Activated CD8-positive, alpha-beta memory T cell treated with anti-CD3 and anti-CD28 coated beads for 1 hour (primary cell): ENCODE data around the gene ZBTB9.
"Not testable (repeated sequence)": the region's sequence is repeated elsewhere in the genome, so short reads cannot be mapped to it uniquely, and the experiment has no call there.

Experiments used
- DNase-seq, 2 donors: peaks; one replicate each; pipeline ENCODE4 v3.0.0-alpha.2; 2020; ENCODE audit warnings: low read depth in 1 of 2; ENCODE audit errors: extremely low read depth in 1 of 2

The ZBTB9 gene

DNA sequence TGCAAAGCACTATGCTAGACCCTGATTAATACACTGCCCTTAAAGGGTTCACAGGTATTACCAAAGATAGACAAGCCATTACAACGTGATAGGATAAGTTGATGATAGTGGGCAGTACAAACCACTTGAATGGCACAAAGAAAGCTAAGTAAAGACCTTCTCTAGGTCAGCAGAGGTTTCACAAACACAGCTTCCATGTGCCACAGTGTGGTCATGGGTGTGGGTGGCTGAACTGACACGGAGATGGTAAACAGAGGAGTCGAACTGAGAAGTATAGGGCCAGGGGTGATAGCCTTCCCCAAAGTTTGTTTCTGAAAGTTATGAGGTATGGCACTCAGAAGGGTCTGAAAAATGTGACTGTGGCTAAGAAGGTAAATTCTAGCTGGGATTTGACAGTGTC, 4.3 kb downstream of the ZBTB9 start:
- no peak for DNase-seq

DNA sequence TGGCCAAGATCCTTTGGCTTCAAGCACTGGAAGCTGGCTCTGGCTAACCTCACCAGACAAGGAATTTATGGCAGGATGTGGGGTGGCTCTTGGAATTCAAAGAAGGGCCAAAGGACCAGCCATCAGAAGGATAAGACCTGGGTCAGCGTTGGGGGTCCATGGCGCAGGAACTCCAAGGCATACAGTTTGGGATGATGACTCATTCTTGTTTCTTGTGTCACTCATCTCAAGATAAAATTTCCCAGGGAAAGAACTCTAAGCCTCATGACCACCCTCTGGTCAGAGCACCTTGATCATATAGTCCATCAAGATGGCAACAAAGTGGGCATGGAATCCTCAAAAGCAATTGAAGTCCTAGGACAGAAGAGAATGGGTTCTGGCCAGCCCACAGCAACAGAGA, 4.8 kb downstream of the ZBTB9 start:
- no peak for DNase-seq

DNA sequence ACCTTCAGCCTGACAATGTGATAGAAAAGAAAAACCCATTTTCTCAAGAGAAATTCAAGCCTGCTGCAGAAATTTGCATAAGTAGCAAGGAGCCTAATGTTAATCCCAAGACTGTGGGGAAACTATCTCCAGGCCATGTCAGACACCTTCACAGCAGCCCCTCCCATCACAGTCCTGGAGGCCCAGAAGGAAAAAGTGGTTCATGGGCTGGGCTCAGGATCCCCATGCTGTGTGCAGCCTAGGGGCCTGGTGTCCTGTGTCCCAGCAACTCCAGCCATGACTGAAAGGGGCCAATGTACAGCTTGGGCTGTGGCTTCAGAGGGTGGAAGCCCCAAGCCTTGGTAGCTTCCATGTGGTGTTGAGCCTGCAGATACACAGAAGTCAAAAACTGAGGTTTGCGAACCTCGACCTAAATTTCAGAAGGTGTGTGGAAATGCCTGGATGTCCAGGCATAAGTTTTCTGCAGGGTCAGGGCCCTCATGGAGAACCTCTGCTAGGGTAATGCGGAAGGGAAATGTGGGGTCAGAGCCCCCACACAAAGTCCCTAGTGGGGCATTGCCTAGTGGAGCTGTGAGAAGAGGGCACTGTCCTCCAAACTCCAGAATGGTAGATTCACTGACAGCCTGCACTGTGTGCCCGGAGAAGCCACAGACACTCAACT, 11.8 kb downstream of the ZBTB9 start:
- no peak for DNase-seq

DNA sequence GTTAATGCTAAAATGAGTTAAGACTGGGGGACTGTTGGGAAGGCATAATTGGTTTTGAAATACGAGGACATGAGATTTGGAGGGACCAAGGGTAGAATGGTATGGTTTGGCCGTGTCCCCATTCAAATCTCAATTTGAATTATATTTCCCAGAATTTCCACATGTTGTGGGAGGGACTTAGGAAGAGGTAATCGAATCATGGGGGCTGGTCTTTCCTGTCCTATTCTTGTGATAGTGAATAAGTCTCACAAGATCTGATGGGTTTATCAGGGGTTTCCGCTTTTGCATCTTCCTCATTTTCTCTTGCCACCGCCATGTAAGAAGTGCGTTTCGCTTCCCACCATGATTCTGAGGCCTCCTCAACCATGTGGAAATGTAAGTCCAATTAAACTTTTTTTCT, 12.7 kb downstream of the ZBTB9 start:
- no peak for DNase-seq

DNA sequence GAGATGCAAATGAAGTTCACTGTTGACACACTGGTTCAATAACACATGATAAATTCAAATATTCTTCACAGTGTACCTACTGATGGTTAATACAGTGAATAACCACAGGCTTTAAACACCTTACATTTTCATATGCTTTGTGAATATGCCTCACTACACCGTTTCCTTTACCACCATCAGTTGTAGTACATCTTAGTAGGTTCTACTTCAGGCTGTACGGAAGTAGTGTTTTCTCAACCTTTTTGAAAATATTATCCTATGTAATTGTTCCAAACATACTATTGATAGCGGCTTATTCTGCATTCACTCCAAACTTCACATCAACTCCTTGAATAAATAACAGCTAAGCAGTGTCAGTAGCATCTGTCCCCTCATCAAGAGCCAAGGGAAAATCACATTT, 15.3 kb downstream of the ZBTB9 start:
- DNase-seq: no peak

DNA sequence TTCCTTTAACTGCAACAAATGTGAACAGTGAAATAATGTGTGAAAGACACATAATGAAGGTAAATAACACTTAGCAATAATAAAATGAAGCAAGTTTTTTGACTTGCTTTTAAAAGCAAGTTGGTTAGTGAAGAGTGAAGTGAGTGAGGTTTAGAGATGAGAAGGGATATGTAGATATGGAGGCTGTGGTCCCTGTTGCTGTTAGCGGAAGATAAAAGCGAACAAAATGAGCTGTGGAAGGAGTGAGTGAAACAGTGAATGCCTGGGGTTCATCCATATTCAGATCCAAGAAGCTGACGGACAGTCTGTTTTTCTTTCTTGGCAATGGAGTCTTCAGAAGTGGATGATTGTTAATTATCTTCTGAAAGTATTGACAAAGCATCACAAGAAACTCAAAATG, 23.5 kb downstream of the ZBTB9 start:
- no peak for DNase-seq

DNA sequence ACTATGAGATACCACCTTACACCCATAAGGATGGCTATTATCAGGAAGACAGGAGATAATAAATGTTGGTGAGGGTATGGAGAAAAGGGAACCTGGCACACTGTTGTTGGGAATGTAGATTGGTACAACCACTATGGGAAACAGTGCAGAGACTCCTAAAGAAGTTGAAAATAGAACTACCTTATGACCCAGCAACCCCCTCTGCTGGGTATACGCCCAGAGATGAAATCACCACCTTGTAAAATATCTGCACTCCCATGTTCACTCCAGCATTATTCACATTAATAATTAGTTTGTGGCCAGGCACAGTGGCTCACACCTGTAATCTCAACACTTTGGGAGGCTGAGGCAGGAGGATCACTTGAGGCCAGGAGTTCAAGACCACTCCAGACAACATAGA, 26.8 kb downstream of the ZBTB9 start:
- DNase-seq: no peak

DNA sequence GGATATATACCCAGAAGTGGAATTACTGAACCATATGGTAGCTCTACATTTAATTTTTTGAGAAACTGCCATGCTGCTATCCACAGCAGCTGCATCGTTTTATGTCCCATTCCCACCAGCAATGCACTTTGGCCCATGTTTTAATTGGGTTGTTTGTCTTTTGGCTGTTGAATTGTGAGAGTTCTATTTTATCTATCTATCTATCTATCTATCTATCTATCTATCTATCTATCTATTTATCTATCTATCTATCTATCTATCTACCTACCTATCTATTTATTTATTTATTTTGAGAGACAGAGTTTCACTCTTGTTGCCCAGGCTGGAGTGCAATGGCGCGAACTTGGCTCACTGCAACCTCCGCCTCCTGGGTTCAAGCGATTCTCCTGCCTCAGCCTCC, 28.2 kb downstream of the ZBTB9 start:
- DNase-seq: not testable (repeated sequence)

DNA sequence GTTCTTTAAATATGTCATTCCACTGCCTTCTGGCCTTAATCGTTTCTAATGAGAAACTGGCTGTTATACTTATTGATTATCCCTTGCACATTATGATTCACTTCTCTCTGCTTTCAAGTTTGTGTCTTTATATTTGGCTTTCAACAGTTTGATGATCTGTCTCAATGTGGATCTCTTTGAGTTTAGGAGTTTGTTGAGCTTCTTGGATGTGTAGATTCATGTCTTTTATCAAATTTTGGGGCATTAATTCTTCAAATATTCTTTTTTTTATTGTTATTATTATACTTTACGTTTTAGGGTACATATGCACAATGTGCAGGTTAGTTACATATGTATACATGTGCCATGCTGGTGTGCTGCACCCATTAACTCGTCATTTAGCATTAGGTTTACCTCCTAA, 29.3 kb downstream of the ZBTB9 start:
- DNase-seq: no peak

DNA sequence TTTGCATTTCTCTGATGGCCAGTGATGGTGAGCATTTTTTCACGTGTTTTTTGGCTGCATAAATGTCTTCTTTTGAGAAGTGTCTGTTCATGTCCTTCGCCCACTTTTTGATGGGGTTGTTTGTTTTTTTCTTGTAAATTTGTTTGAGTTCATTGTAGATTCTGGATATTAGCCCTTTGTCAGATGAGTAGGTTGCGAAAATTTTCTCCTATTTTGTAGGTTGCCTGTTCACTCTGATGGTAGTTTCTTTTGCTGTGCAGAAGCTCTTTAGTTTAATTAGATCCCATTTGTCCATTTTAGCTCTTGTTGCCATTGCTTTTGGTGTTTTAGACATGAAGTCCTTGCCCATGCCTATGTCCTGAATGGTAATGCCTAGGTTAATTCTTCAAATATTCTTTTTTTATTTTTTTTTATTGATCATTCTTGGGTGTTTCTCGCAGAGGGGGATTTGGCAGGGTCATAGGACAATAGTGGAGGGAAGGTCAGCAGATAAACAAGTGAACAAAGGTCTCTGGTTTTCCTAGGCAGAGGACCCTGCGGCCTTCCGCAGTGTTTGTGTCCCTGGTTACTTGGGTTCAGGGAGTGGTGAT, 30.4 kb downstream of the ZBTB9 start:
- not testable (repeated sequence) for DNase-seq

DNA sequence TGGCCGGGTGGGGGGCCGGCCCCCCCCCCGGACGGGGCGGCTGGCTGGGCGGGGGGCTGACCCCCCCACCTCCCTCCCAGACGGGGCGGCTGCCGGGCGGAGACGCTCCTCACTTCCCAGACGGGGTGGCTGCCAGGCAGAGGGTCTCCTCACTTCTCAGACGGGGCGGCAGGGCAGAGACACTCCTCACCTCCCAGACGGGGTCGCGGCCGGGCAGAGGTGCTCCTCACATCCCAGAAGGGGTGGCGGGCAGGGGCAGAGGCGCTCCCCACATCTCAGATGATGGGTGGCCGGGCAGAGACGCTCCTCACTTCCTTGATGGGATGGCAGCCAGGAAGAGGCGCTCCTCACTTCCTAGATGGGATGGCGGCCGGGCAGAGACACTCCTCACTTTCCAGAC, 31.3 kb downstream of the ZBTB9 start:
- DNase-seq: not testable (repeated sequence)

DNA sequence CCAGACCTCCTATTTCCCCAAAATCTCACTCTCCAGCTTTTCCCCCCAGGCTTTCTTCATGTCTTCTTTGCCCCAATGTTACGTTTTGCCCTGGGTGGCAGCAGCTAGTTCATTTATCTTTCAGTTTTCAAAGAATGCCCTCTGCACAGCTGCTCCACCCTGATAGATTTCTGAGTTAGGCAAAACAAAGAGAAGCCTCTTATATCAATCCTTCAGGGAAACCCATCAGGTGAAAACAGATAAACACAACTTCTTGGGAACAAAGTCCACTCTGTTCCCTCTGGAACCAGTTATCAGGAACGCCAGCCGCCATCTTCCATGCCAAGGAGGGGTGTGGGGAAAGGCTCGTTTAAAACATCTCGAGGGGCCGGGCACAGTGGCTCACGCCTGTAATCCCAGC, 34.0 kb downstream of the ZBTB9 start:
- no peak for DNase-seq

DNA sequence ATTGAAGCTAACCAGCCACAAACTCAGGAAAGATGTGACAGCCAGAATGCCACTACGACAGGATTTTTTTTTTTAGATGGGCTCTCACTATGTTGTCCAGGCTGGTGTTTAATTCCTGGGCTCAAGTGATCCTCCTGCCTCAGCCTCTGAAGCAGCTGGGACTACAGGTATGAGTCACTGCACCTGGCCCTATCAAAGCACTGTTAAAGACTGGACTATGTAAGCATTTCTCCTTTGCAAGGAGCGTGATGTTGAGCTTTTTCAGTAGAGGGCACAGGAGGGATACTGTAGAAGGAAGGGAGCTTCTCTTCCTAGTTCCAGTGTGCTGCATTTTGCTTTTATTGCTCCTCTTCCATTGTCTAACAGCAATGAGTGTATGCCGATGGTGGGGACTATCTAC, 35.8 kb downstream of the ZBTB9 start:
- no peak for DNase-seq

DNA sequence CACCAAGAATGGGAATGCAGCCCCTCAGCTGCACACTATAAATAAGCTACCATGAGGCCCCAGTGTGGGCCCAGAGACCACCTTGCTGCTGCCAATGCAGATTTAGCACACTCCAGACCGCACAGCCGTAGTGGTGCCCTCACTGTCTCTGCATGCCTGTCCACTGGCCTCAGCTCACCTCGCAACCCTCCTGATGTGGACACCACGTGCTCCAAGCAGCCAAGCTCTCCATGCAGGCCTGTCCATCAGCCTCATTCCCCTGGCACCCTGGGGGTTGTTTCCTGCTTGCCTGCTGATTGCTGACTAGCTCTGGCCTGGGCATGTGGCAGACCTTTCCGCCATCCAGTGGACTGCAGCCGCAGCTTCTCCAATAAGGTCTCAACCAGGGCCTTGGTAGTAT, 36.2 kb downstream of the ZBTB9 start:
- DNase-seq: no peak

DNA sequence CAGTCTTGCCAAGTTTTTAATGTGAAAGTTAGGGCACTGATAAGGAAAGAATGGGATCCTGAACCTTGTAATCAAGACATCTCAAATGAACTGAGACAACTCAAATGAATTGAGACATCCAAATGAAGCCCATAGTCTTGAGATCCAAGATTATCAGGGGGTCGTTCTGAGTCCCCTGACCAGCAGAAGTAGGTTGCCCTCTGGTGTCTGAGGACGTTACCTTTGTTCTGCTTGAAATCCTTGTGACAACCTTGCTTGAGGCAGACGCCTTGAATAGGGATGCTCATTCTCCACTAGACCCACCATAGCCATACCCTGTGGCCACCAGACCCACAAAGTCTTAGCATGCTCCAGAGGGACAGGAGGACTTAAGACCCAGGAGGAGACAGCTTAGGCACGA, 37.7 kb downstream of the ZBTB9 start:
- DNase-seq: no peak

DNA sequence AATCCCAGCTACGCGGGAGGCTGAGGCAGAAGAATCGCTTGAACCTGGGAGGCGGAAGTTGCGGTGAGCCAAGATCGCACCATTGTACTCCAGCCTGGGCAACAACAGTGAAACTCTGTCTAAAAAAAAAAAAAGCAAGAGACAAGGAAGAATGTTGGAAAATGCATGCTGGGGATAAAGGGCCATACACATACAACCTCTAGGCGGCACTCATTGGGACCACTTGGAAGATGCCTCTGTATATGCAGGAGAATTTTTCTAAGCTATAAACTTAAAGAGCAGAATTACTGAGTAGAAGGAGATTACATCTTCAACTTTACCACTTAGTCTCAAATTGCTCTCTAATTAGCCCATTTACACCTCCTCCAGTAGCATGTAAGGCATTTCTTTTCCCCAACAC, 42.8 kb downstream of the ZBTB9 start:
- DNase-seq: no peak

DNA sequence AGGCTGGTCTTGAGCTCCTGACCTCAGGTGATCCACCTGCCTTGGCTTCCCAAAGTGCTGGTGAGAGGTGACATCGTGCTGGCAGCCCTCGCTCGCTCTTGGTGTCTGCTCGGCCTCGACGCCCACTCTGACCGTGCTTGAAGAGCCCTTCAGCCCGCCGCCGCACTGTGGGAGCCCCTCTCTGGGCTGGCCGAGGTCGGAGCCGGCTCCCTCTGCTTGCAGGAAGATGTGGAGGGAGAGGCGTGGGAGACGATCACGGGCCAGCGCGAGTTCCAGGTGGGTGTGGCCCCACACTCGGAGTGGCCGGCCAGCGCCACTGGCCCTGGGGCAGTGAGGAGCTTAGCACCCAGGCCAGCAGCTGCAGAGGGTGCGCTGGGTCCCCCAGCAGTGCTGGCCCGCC, 48.1 kb downstream of the ZBTB9 start:
- no peak for DNase-seq

DNA sequence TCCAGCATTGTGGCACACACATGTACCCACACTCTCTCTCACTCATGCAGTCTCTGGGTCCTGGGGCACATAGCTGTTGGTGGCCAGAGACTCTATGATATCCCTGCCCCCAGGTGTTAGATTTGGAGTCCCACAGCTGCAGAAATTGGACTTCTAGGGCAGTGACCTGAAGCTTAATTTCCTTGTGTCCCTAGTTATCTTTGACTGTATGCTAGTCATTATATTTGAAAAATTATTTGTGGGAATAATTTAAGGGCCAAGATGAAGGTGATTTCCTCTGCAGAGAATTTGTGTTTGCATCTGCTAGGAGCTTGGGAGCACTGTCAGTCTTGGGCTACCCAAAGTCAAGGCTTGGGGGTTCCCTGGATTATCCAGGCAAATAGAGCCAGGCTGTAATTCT, 50.1 kb downstream of the ZBTB9 start:
- DNase-seq: no peak

DNA sequence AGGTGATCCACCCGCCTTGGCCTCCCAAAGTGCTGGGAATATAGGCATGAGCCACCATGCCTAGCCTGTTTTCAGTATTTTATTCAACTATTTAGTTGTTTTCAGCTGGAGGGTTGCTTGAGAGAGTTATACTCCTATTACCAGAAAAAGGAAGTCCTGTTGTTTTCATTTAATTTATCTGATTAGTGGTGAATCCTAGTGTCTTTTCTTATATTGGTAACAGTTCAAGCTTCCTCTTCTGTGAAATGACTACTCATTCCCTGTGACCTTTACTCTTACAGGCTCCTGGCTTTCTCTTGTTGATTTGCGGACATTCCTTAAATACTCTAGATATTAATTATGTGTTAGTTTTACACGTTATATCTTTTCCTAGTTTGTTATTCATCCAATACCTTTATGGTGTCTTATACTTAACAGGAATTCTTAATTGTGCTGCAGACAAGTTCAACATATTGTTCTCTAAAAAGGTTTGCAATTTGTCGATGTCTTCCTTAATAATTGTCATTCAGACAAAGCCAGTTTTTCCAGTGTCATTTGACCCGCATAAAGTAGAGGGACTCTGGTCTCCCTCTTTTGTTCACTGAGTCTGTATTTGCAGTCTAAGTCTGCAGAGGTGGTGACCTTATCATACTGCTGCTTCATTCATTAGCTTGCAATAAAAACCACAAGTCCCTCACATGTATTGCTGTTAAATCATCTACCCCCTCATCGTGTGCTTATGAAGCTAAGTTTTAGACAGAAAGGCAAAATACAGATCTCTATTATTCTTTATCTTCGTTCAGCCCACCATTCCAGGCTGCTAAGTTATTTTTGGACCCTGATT, 51.4 kb downstream of the ZBTB9 start:
- no peak for DNase-seq
